Measurements from ENCODE around the gene SAMD14. TPM values are rescaled to one million over a fixed set of nuclear protein-coding genes. Genes with fewer than 3 reads are reported as not detected.

The SAMD14 gene
- total RNA-seq, 1 donor from 2014 or later, result 27.6 TPM

- no peak overlapping the region for H3K4me3 Mint-ChIP-seq (ENCODE audit: unreplicated experiment)
- no peak for DNase-seq (ENCODE audit: low spot score)
- H3K36me3 Mint-ChIP-seq (ENCODE audit: low read depth), result peaks cover 7% of the 10 kb centered on the region
- H3K27me3 Mint-ChIP-seq (ENCODE audit: low read depth), result no peaks in the 10 kb centered on the region
- peaks cover 57% of the 10 kb centered on the region for H3K4me1 Mint-ChIP-seq (ENCODE audit: low read depth)
- H3K9me3 Mint-ChIP-seq (ENCODE audit: low read depth), result no peaks in the 10 kb centered on the region
- H3K27ac Mint-ChIP-seq (ENCODE audit: unreplicated experiment), result peak overlapping the region; percentile 69
- TF ChIP-seq, protein P1, sequence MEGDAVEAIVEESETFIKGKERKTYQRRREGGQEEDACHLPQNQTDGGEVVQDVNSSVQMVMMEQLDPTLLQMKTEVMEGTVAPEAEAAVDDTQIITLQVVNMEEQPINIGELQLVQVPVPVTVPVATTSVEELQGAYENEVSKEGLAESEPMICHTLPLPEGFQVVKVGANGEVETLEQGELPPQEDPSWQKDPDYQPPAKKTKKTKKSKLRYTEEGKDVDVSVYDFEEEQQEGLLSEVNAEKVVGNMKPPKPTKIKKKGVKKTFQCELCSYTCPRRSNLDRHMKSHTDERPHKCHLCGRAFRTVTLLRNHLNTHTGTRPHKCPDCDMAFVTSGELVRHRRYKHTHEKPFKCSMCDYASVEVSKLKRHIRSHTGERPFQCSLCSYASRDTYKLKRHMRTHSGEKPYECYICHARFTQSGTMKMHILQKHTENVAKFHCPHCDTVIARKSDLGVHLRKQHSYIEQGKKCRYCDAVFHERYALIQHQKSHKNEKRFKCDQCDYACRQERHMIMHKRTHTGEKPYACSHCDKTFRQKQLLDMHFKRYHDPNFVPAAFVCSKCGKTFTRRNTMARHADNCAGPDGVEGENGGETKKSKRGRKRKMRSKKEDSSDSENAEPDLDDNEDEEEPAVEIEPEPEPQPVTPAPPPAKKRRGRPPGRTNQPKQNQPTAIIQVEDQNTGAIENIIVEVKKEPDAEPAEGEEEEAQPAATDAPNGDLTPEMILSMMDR (IDR thresholded peaks at IDR 0.05), result no peak
These were observed 41.6 kb upstream of the SAMD14 start for GRCh38 chr17:50171371-50172071.

DNA sequence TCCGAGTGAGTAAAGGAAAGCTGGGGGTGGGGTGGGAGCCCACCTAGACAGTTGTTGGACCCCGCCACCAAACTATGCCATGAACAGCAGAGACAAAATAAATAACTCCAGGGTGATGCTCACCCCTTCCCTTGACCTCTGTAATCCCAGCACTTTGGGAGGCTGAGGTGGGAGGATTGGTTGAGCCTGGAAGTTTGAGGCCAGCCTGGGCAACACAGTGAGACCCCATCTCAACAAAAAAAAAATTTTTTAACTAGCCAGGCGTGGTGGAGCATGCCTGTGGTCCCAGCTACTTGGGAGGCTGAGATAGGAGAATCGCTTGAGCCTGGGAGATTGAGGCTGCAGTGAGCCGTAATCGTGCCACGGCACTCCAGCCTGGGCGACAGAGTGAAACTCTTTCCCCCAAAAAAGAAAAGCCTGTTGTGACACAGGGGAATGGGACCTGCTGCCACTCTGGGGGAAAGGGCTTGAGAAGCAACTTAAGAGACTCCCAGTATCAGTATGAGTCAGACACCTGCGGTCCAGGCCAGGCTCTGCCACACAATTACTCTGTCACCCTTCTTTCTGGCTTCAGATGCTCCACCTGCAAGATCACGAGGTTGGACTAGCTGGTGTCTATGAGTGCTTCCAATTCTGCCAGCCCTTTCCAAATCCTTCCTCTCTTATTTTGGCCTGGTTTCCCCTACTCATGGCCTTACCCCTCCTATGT, 40.9 kb upstream of the SAMD14 start:
- Mint-ChIP-seq H3K27ac (ENCODE audit: unreplicated experiment) (peak overlapping the region; percentile 69), H3K27me3 (ENCODE audit: low read depth) (no peaks in the 10 kb centered on the region), H3K4me1 (ENCODE audit: low read depth) (peaks cover 54% of the 10 kb centered on the region), H3K4me3 (ENCODE audit: unreplicated experiment) (no peak overlapping the region), H3K9me3 (ENCODE audit: low read depth) (no peaks in the 10 kb centered on the region), H3K36me3 (ENCODE audit: low read depth) (peaks cover 5% of the 10 kb centered on the region)
- no peak for DNase-seq (ENCODE audit: low spot score)
- TF ChIP-seq, protein P1 (IDR thresholded peaks at IDR 0.05), result no peak

GRCh38 chr17:50169881-50170459, 40.0 kb upstream of the SAMD14 start:
- Mint-ChIP-seq H3K9me3 (ENCODE audit: low read depth) (no peaks in the 10 kb centered on the region), H3K27me3 (ENCODE audit: low read depth) (no peaks in the 10 kb centered on the region), H3K36me3 (ENCODE audit: low read depth) (peaks cover 3% of the 10 kb centered on the region), H3K27ac (ENCODE audit: unreplicated experiment) (peak overlapping the region; percentile 36), H3K4me3 (ENCODE audit: unreplicated experiment) (no peak overlapping the region), H3K4me1 (ENCODE audit: low read depth) (peaks cover 54% of the 10 kb centered on the region)
- DNase-seq (ENCODE audit: low spot score), result no peak
- TF ChIP-seq, protein P1 (IDR thresholded peaks at IDR 0.05), result no peak

DNA sequence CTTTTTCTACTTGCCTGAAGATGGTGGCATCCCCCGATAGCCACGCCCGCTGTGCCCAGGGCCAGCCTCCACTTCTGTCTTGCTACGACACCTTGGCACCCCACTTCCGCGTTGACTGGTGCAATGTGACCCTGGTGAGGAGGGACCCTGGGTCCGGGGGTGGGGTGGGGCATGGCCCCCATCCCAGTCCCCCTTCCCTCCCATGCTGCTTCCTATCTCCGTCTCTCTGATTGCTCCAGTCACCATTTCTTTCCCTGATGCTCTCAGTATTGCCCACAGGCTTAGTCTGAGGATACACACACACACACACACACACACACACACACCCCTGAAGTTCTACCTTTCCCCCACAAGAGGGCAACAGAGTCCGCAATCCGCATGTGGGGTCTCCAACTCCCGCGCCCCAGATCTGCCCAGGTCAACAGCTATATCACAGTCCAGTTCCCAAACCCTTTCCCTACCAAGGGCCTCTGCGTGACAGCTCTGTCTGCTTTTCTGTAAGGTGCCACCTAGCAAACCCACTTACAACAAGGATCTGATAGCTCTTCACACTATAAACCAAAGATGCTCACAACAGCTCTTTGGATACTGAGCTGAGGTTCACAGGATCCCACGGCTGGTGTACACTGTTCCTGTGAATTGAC, 39.3 kb upstream of the SAMD14 start:
- peaks cover 3% of the 10 kb centered on the region for H3K36me3 Mint-ChIP-seq (ENCODE audit: low read depth)
- H3K27me3 Mint-ChIP-seq (ENCODE audit: low read depth), result no peaks in the 10 kb centered on the region
- no peak overlapping the region for H3K4me3 Mint-ChIP-seq (ENCODE audit: unreplicated experiment)
- H3K27ac Mint-ChIP-seq (ENCODE audit: unreplicated experiment), result peak overlapping the region; percentile 60
- TF ChIP-seq, protein P1 (IDR thresholded peaks at IDR 0.05), result peak; percentile 85
- peaks cover 48% of the 10 kb centered on the region for H3K4me1 Mint-ChIP-seq (ENCODE audit: low read depth)
- H3K9me3 Mint-ChIP-seq (ENCODE audit: low read depth), result no peaks in the 10 kb centered on the region
- no peak for DNase-seq (ENCODE audit: low spot score)

GRCh38 chr17:50168319-50168718, 38.4 kb upstream of the SAMD14 start:
- TF ChIP-seq, protein P1 (IDR thresholded peaks at IDR 0.05), result no peak
- Mint-ChIP-seq H3K36me3 (ENCODE audit: low read depth) (peaks cover 3% of the 10 kb centered on the region), H3K9me3 (ENCODE audit: low read depth) (no peaks in the 10 kb centered on the region), H3K4me1 (ENCODE audit: low read depth) (peaks cover 39% of the 10 kb centered on the region), H3K27me3 (ENCODE audit: low read depth) (no peaks in the 10 kb centered on the region), H3K27ac (ENCODE audit: unreplicated experiment) (no peak overlapping the region), H3K4me3 (ENCODE audit: unreplicated experiment) (no peak overlapping the region)
- DNase-seq (ENCODE audit: low spot score), result no peak

All from chondrocyte (in vitro differentiated cells).